CD4-positive, alpha-beta T cell (primary cell): ENCODE data around the gene TAF4B. TPM values are rescaled to one million over a fixed set of nuclear protein-coding genes. Genes with fewer than 3 reads are reported as not detected.
A peak's percentile ranks its signal among the peaks of the same experiment; 100 is the strongest.

Experiments used
- ATAC-seq: fragments of 200-7000 bp; cut with Tn5 transposase; one replicate; pipeline ENCODE4 v1.10.0; 2022; ENCODE audit warnings: mild to moderate bottlenecking; ENCODE audit not compliant: poor library complexity
- CTCF ChIA-PET: fragments of 350-600 bp; sonication (Branson Sonifier 250); formaldehyde crosslinking; loops from one replicate; lab custom pipeline; 2021; ENCODE audit warnings: antibody characterized with exemption, inconsistent platforms; lab: Charles Lee
- POLR2A ChIA-PET: fragments of 350-600 bp; sonication (Branson Sonifier 250); formaldehyde crosslinking; loops from one replicate; lab custom pipeline; 2021; ENCODE audit warnings: antibody characterized with exemption, inconsistent platforms; lab: Charles Lee
- DNase-seq, 14 experiments: peaks; one replicate each; pipeline ENCODE4 v3.0.0-alpha.2; 2013 to 2020; ENCODE audit warnings: mixed read lengths in 2 of 14
- H3K27ac ChIP-seq, 2 donors: one replicate each; pipeline versions ENCODE4 v1.5.1 to v1.7.0; 2013; ENCODE audit warnings: low read length in 2 of 2, low read depth in 1 of 2, mild to moderate bottlenecking in 1 of 2
- H3K27me3 ChIP-seq, 2 experiments: 1 replicate in 1 of 2; 2 replicates in 1 of 2; pipeline versions ENCODE4 v1.6.1 to v1.7.0; 2013; ENCODE audit warnings: low read length in 2 of 2, control low read depth in 1 of 2, mild to moderate bottlenecking in 1 of 2, moderate library complexity in 1 of 2; ENCODE audit not compliant: insufficient read depth in 2 of 2, control insufficient read depth in 1 of 2
- H3K36me3 ChIP-seq: one replicate; pipeline ENCODE4 v1.6.1; 2013; ENCODE audit warnings: low read length, control low read depth; ENCODE audit not compliant: insufficient read depth
- H3K4me1 ChIP-seq: one replicate; pipeline ENCODE4 v1.6.1; 2013; ENCODE audit warnings: low read length, control low read depth; ENCODE audit not compliant: insufficient read depth
- H3K4me3 ChIP-seq: one replicate; pipeline ENCODE4 v1.5.1; 2013; ENCODE audit warnings: mild to moderate bottlenecking, low read length, moderate library complexity
- H3K9me3 ChIP-seq, 2 experiments: 1 replicate in 1 of 2; 2 replicates in 1 of 2; pipeline versions ENCODE4 v1.6.1 to v1.7.0; 2013; ENCODE audit warnings: low read length in 2 of 2, mild to moderate bottlenecking in 2 of 2, control low read depth in 1 of 2, moderate library complexity in 1 of 2; ENCODE audit not compliant: control insufficient read depth in 1 of 2, insufficient read depth in 1 of 2
- H3K27ac Mint-ChIP-seq: one replicate; pipeline ENCODE4 v1.8.0; 2020; ENCODE audit warnings: mixed read lengths
- H3K27me3 Mint-ChIP-seq: one replicate; pipeline ENCODE4 v1.8.0; 2021; ENCODE audit warnings: mixed read lengths
- H3K36me3 Mint-ChIP-seq: one replicate; pipeline ENCODE4 v1.8.0; 2021; ENCODE audit warnings: low read depth, mixed read lengths
- H3K4me1 Mint-ChIP-seq: one replicate; pipeline ENCODE4 v1.8.0; 2021; ENCODE audit warnings: low read depth, mixed read lengths
- H3K4me3 Mint-ChIP-seq: one replicate; pipeline ENCODE4 v1.8.0; 2020; ENCODE audit warnings: mild to moderate bottlenecking, mixed read lengths
- H3K9me3 Mint-ChIP-seq: one replicate; pipeline ENCODE4 v1.8.0; 2020; ENCODE audit warnings: mixed read lengths
- intact Hi-C, 2 experiments: fragments of 100-400 bp; cut with DNase I in 1 of 2; cut with micrococcal nuclease in 1 of 2; formaldehyde crosslinking; loops; one replicate each; pipeline versions ENCODE4 v1.15.1 to v1.9.0; 2023 to 2025; cut with DNase I, micrococcal nuclease
- polyA plus RNA-seq, 2 donors: library from polyadenylated mRNA; unstranded; fragments of 120-200 nt; gene quantifications; one replicate each; pipeline ENCODE4 v1.2.1, GENCODE V29; 2013
- total RNA-seq, 174 experiments: library from RNA in 2 of 174; stranded (reverse) in 2 of 174; gene quantifications; one replicate each; pipeline ENCODE4 v1.2.3 and lab custom pipeline; 2021 to 2026
- TF ChIP-seq, protein P1 (sequence below): fragments of 200-600 bp; IDR thresholded peaks from one replicate; pipeline ENCODE4 v1.8.0; 2022; ENCODE audit warnings: antibody characterized with exemption, mild to moderate bottlenecking

TAF4B gene, protein sequence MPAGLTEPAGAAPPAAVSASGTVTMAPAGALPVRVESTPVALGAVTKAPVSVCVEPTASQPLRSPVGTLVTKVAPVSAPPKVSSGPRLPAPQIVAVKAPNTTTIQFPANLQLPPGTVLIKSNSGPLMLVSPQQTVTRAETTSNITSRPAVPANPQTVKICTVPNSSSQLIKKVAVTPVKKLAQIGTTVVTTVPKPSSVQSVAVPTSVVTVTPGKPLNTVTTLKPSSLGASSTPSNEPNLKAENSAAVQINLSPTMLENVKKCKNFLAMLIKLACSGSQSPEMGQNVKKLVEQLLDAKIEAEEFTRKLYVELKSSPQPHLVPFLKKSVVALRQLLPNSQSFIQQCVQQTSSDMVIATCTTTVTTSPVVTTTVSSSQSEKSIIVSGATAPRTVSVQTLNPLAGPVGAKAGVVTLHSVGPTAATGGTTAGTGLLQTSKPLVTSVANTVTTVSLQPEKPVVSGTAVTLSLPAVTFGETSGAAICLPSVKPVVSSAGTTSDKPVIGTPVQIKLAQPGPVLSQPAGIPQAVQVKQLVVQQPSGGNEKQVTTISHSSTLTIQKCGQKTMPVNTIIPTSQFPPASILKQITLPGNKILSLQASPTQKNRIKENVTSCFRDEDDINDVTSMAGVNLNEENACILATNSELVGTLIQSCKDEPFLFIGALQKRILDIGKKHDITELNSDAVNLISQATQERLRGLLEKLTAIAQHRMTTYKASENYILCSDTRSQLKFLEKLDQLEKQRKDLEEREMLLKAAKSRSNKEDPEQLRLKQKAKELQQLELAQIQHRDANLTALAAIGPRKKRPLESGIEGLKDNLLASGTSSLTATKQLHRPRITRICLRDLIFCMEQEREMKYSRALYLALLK
- total RNA-seq = 10 to 100 TPM; 13.7 to 14.1 TPM
- 6.5 TPM for polyA plus RNA-seq (2013, experiment 1 of 2)
- 7.1 TPM for polyA plus RNA-seq (2013, experiment 2 of 2)
- 24.3 to 274 (median 75.4) reads per million in 172 experiments for total RNA-seq (lab: John Stamatoyannopoulos, UW)

DNA sequence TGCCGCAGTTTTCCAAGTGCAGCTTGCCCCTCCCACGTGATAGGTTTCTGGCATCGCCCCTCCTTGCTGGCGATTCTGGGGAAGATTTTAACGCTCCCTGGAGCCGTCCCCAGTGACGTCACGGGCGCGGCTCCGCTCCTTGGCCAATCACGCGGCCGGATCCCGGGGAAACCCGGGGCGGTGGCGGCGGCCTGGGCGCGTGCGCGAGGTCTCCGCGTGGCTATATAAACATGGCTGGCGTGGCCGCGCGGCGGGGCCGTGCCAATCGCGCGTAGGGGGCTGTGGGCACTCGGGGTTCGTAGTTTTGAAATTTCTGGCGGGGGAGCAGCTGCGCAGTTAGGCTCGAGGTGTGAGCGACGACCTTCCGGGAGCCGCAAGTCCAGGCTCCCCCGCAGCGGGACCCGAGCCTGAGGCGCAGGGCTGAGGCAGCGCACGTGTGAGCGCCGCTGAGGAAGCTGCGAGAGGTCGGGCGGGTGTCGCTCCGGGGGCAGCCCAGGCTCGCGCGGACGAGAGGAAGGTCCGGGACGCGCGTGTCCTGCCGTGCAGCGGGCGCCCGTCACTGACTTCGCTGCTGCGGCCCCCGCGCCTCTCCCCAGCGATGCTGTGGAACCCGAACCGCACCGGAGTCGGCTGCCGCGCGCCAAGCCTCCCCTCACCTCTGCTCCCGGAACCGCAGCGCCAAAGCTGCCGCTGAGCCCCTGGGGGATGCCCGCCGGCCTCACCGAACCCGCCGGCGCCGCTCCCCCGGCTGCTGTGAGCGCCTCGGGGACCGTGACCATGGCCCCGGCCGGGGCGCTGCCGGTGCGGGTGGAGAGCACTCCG lies at the start of gene TAF4B:
Gene TAF4B, plus strand, starts transcription at position 217 of the 822 bp plus-strand sequence. Its CDS starts 489 bp downstream, at position 706.
- Histone ChIP-seq H3K4me3 (peak within 1 kb of the TSS; percentile 73), H3K9me3 (no peaks in the 10 kb centered on the region), H3K27me3 (no peaks in the 10 kb centered on the region), H3K4me1 (peaks cover 11% of the 10 kb centered on the region), H3K27ac (peak within 1 kb of the TSS; percentile 80 to 87), H3K36me3 (no peaks in the 10 kb centered on the region)
- no peaks in the 10 kb centered on the region for H3K9me3 Mint-ChIP-seq
- ChIA-PET CTCF (no interaction called here), POLR2A (interaction anchor here (0.6 to 3.6 kb wide), 11 partner anchors 10 to 137 kb away, joined by 3 to 55 read pairs (median 4); partner anchors contain the start of gene SS18)
- no peaks in the 10 kb centered on the region for H3K27me3 Mint-ChIP-seq
- TF ChIP-seq, protein P1, sequence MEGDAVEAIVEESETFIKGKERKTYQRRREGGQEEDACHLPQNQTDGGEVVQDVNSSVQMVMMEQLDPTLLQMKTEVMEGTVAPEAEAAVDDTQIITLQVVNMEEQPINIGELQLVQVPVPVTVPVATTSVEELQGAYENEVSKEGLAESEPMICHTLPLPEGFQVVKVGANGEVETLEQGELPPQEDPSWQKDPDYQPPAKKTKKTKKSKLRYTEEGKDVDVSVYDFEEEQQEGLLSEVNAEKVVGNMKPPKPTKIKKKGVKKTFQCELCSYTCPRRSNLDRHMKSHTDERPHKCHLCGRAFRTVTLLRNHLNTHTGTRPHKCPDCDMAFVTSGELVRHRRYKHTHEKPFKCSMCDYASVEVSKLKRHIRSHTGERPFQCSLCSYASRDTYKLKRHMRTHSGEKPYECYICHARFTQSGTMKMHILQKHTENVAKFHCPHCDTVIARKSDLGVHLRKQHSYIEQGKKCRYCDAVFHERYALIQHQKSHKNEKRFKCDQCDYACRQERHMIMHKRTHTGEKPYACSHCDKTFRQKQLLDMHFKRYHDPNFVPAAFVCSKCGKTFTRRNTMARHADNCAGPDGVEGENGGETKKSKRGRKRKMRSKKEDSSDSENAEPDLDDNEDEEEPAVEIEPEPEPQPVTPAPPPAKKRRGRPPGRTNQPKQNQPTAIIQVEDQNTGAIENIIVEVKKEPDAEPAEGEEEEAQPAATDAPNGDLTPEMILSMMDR = no peak
- peak within 1 kb of the TSS; percentile 98 for H3K4me3 Mint-ChIP-seq
- H3K4me1 Mint-ChIP-seq = peaks cover 45% of the 10 kb centered on the region
- H3K36me3 Mint-ChIP-seq = peaks cover 11% of the 10 kb centered on the region
- H3K27ac Mint-ChIP-seq = peak within 1 kb of the TSS; percentile 99
- intact Hi-C loops = loop anchor here in 1 of 2 experiments (1.0 to 5.0 kb wide), 4 partner anchors 11 to 136 kb away; partner anchors contain the start of gene SS18
- ATAC-seq (peak; percentile 87), DNase-seq (peak; percentile 85 to 96 (median 90))

DNA sequence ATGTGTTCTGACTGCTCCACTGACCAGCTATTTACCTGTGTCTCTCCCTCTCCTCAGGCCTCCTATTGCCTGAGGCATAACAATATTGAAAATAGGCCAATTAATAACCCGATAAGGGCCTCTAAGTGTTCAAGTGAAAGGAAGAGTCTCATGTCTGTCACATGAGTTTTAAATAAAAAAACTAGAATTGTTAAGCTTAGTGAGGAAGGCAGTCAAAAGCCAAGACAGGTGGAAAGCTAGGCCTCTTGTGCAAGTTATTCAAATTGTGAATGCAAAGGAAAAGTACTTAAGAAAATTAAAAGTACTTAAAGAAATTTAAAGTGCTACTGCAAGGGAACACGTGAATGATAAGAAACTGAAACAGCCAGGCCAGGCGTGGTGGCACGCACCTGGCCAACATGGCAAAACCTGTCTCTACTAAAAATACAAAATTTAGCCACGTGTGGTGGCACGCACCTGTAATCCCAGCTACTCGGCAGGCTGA lies 44.9 kb upstream of the TAF4B start:
- Histone ChIP-seq H3K27ac (no peak overlapping the region), H3K4me3 (no peak overlapping the region), H3K36me3 (no peaks in the 10 kb centered on the region), H3K4me1 (no peaks in the 10 kb centered on the region), H3K27me3 (no peaks in the 10 kb centered on the region), H3K9me3 (no peaks in the 10 kb centered on the region)
- no peak for ATAC-seq
- no peaks in the 10 kb centered on the region for H3K27me3 Mint-ChIP-seq
- no peaks in the 10 kb centered on the region for H3K36me3 Mint-ChIP-seq
- intact Hi-C loops = no loop called here
- ChIA-PET CTCF (no interaction called here), POLR2A (no interaction called here)
- TF ChIP-seq, protein P1 = no peak
- H3K9me3 Mint-ChIP-seq = no peaks in the 10 kb centered on the region
- H3K4me1 Mint-ChIP-seq = peaks cover under 1% of the 10 kb centered on the region
- no peak overlapping the region for H3K4me3 Mint-ChIP-seq
- H3K27ac Mint-ChIP-seq = no peak overlapping the region
- DNase-seq = no peak
